Spinal cord (tissue), 10 donors: ENCODE results near the gene MAP3K21. TPM values are rescaled to one million over a fixed set of nuclear protein-coding genes. Genes with fewer than 3 reads are reported as not detected.

Source experiments
- DNase-seq, 6 donors: peaks; one replicate each; pipeline versions ENCODE4 v3.0.0 to v3.0.0-alpha.2; 2013 to 2015; ENCODE audit warnings: low spot score in 6 of 6, low read depth in 4 of 6
- H3K27ac ChIP-seq: one replicate; pipeline ENCODE4 v1.5.1; 2013; ENCODE audit warnings: low read depth, low read length, control low read depth
- H3K27me3 ChIP-seq: one replicate; pipeline ENCODE4 v1.6.1; 2013; ENCODE audit warnings: low read length; ENCODE audit not compliant: control insufficient read depth, insufficient read depth
- H3K36me3 ChIP-seq: one replicate; pipeline ENCODE4 v1.6.1; 2013; ENCODE audit warnings: low read length; ENCODE audit not compliant: control insufficient read depth, insufficient read depth
- H3K4me1 ChIP-seq: one replicate; pipeline ENCODE4 v1.6.1; 2013; ENCODE audit warnings: low read length; ENCODE audit not compliant: control insufficient read depth, insufficient read depth
- H3K4me3 ChIP-seq: one replicate; pipeline ENCODE4 v1.5.1; 2013; ENCODE audit warnings: low read depth, low read length, control low read depth
- H3K9me3 ChIP-seq: one replicate; pipeline ENCODE4 v1.6.1; 2013; ENCODE audit warnings: low read length; ENCODE audit not compliant: control insufficient read depth, insufficient read depth
- WGBS: methylation state at CpG from one replicate; pipeline ENCODE4 v1.1.5; 2013; ENCODE audit warnings: missing lambda C conversion rate; ENCODE audit not compliant: insufficient coverage; 5-methylcytosine and 5-hydroxymethylcytosine counted together
- polyA plus RNA-seq, 2 donors: library from polyadenylated mRNA; unstranded; fragments of 120-200 nt; gene quantifications; one replicate each; pipeline ENCODE4 v1.2.1, GENCODE V29; 2013; ENCODE audit not compliant: insufficient read length in 2 of 2
- total RNA-seq, 2 donors: library from RNA; depleted of rRNA in 1 of 2; stranded (reverse); fragments of 120-200 nt in 1 of 2; fragments of >200 nt in 1 of 2; gene quantifications; one replicate each; pipeline versions ENCODE4 v1.2.3 to v1.2.4, GENCODE V29; 2013 to 2014
- donor health status: healthy.

The MAP3K21 gene
- total and polyA plus RNA-seq, 4 donors = 2.1 to 6.1 (median 5.3) TPM

- DNase-seq = no peak
- 69% methylated on average over 2 of the region's 8 CpGs for WGBS
Observed at GRCh38 chr1:233355841-233356704, 28.5 kb downstream of the MAP3K21 start.

GRCh38 chr1:233356705-233356987, 29.1 kb downstream of the MAP3K21 start:
- no peak overlapping the region for H3K4me3 ChIP-seq
- H3K9me3 ChIP-seq = no peaks in the 10 kb centered on the region
- DNase-seq = no peak
- no peak overlapping the region for H3K27ac ChIP-seq
- WGBS = 100% methylated on average over 1 of the region's 3 CpGs
- no peaks in the 10 kb centered on the region for H3K36me3 ChIP-seq
- no peaks in the 10 kb centered on the region for H3K4me1 ChIP-seq
- peaks cover 2% of the 10 kb centered on the region for H3K27me3 ChIP-seq

More at GRCh38 chr1:233355841-233356704, 28.5 kb downstream of the MAP3K21 start:
- Histone ChIP-seq H3K4me3 (no peak overlapping the region), H3K27ac (no peak overlapping the region), H3K9me3 (no peaks in the 10 kb centered on the region), H3K27me3 (no peaks in the 10 kb centered on the region), H3K36me3 (no peaks in the 10 kb centered on the region), H3K4me1 (no peaks in the 10 kb centered on the region)

- WGBS = 92% methylated on average over 4 of the region's 6 CpGs
- peaks cover 3% of the 10 kb centered on the region for H3K4me1 ChIP-seq
- no peak overlapping the region for H3K4me3 ChIP-seq
- H3K36me3 ChIP-seq = no peaks in the 10 kb centered on the region
- H3K9me3 ChIP-seq = no peaks in the 10 kb centered on the region
- no peak for DNase-seq
- H3K27me3 ChIP-seq = peaks cover 4% of the 10 kb centered on the region
- H3K27ac ChIP-seq = no peak overlapping the region
Observed at GRCh38 chr1:233357595-233358397, 30.3 kb downstream of the MAP3K21 start.

DNA sequence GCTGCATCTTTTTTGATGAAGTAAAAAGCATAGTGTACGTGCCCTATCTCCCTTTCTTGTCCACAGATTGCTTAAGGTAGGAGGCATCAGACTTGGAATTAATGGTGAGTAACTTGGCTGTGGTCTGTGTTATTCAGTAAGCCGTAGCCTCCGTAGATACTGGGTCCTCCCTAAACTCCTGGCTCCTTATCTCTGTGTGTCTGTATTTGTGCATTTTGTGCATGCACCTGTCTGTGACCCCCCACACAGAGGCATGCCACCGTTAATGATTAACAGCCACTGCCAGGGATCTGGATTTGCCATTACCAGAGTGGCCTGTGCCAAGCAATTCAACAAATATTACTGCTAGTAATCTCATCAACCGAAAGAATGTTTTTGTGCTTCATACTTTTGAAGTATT, 31.9 kb downstream of the MAP3K21 start:
- Histone ChIP-seq H3K9me3 (no peaks in the 10 kb centered on the region), H3K4me3 (no peak overlapping the region), H3K27ac (no peak overlapping the region), H3K27me3 (peaks cover 4% of the 10 kb centered on the region), H3K36me3 (no peaks in the 10 kb centered on the region), H3K4me1 (peaks cover 3% of the 10 kb centered on the region)
- no CpG with 5 or more reads among the region's 5 CpGs for WGBS
- DNase-seq = no peak

DNA sequence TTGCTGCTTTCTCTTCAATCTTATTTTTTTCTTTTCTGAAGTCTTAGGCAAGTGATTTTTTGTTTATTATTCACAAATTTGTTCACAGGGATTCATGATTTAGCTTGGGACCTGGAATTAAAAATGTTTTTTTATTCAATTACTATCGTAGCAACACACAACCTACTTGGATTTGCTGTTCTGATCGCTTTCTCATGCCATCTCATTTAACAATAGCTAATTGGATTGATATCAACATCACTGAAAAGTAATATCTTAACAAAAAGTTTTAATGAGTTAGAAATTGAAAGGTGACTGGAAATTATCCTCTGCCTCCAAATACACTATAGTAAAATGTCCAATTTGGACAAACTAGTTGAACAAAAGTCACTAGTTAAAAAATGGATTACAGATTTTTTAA, 32.4 kb downstream of the MAP3K21 start:
- H3K36me3 ChIP-seq = no peaks in the 10 kb centered on the region
- peaks cover 3% of the 10 kb centered on the region for H3K4me1 ChIP-seq
- no peaks in the 10 kb centered on the region for H3K9me3 ChIP-seq
- peaks cover 4% of the 10 kb centered on the region for H3K27me3 ChIP-seq
- H3K27ac ChIP-seq = no peak overlapping the region
- DNase-seq = no peak
- no peak overlapping the region for H3K4me3 ChIP-seq
- no CpG with 5 or more reads among the region's 2 CpGs for WGBS

GRCh38 chr1:233360525-233361102, 33.1 kb downstream of the MAP3K21 start:
- DNase-seq = no peak
- Histone ChIP-seq H3K4me3 (no peak overlapping the region), H3K27ac (no peak overlapping the region), H3K4me1 (peaks cover 3% of the 10 kb centered on the region), H3K9me3 (no peaks in the 10 kb centered on the region), H3K36me3 (no peaks in the 10 kb centered on the region), H3K27me3 (peaks cover 4% of the 10 kb centered on the region)
- WGBS = 90% methylated on average over 3 of the region's 6 CpGs

- peaks cover 3% of the 10 kb centered on the region for H3K4me1 ChIP-seq
- DNase-seq = peak in 1 of 6 donors; percentile 48
- no peak overlapping the region for H3K27ac ChIP-seq
- WGBS = 46% methylated on average over 19 of the region's 19 CpGs
- H3K4me3 ChIP-seq = no peak overlapping the region
- H3K9me3 ChIP-seq = no peaks in the 10 kb centered on the region
- H3K27me3 ChIP-seq = peaks cover 4% of the 10 kb centered on the region
- no peaks in the 10 kb centered on the region for H3K36me3 ChIP-seq
Observed at GRCh38 chr1:233361876-233362275, 34.4 kb downstream of the MAP3K21 start.

DNA sequence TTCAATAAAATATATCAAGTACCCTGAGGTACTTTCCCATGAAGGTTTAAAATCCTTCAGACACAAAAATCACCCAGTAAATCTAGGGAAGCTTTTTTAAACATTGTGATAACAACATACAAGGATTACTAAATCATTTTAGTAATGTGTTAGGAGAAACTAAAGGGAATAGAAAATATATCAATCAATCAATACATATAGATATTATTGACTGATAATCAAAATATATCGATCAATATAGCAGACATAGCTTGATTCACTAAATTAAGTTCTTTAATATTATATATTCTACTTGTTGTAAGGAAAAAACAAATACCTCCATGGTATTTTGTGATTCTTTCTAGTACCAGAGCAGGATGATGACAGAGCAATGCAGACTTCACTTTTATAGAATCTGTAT, 35.2 kb downstream of the MAP3K21 start:
- no peaks in the 10 kb centered on the region for H3K9me3 ChIP-seq
- no peak for DNase-seq
- no peaks in the 10 kb centered on the region for H3K36me3 ChIP-seq
- WGBS = no CpG with 5 or more reads among the region's 1 CpG
- H3K4me1 ChIP-seq = peaks cover 3% of the 10 kb centered on the region
- peaks cover 4% of the 10 kb centered on the region for H3K27me3 ChIP-seq
- H3K4me3 ChIP-seq = no peak overlapping the region
- H3K27ac ChIP-seq = no peak overlapping the region

DNA sequence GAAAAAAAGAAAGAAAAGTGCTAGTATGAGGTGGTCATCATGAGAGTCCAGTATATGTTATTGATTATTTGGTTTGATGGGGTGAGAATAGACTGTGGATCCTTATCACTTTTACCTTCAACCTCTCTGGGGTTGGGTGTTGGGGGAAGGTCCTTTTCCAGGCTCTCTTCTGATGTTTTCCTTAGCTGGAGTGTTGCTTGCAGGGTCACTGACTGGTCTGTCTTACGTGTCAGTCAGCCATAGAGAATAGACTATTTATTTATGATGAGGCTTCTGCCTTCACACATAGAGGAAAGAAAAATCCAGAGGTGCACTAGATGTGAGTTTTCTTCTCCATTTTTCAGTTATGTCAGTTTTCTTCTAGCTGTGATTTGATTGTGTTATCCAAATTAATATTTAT, 36.5 kb downstream of the MAP3K21 start:
- peaks cover 3% of the 10 kb centered on the region for H3K4me1 ChIP-seq
- DNase-seq = no peak
- no peaks in the 10 kb centered on the region for H3K36me3 ChIP-seq
- H3K27ac ChIP-seq = no peak overlapping the region
- WGBS = no CpG with 5 or more reads among the region's 1 CpG
- no peaks in the 10 kb centered on the region for H3K9me3 ChIP-seq
- peaks cover 4% of the 10 kb centered on the region for H3K27me3 ChIP-seq
- no peak overlapping the region for H3K4me3 ChIP-seq
